Measurements from ENCODE around the gene MYO19.

MYO19 gene

GRCh38 chr17:36500745-36501225, 33.9 kb downstream of the MYO19 start:
- H3K9me3 ChIP-seq (ENCODE audit: control insufficient read depth, insufficient read depth, low read depth, low read length): no peaks in the 10 kb centered on the region
- peaks cover 59 to 95% of the 10 kb centered on the region in 2 experiments for H3K36me3 ChIP-seq (ENCODE audit: control insufficient read depth in 2 of 2, insufficient read depth in 1 of 2, low read length in 2 of 2)
- no peak for TF ChIP-seq ZBTB11 (tag by site-specific recombination; conservative IDR thresholded peaks at IDR 0.05; ENCODE audit: low read depth)
- TF ChIP-seq MZF1 (tag by site-specific recombination; IDR thresholded peaks at IDR 0.05; ENCODE audit: borderline replicate concordance): no peak
- no peak for TF ChIP-seq ZNF121 (tag by site-specific recombination; IDR thresholded peaks at IDR 0.05)
- TF ChIP-seq SCRT2 (tag by site-specific recombination; IDR thresholded peaks at IDR 0.05): no peak
- TF ChIP-seq ZNF521 (tag by site-specific recombination; IDR thresholded peaks at IDR 0.05): no peak
- no peak for TF ChIP-seq ZBTB21 (tag by site-specific recombination; IDR thresholded peaks at IDR 0.05)
- TF ChIP-seq ZBTB10 (tag by site-specific recombination; IDR thresholded peaks at IDR 0.05): no peak
- TF ChIP-seq MEIS1 (CRISPR knock-in tag; IDR thresholded peaks at IDR 0.05; ENCODE audit: borderline replicate concordance): no peak
- TF ChIP-seq ZBTB6 (tag by site-specific recombination; IDR thresholded peaks at IDR 0.05): no peak
- no peak for TF ChIP-seq ZNF362 (tag by site-specific recombination; IDR thresholded peaks at IDR 0.05)
- TF ChIP-seq ZNF621 (tag by site-specific recombination; IDR thresholded peaks at IDR 0.05): no peak
- TF ChIP-seq ZNF354C (tag by site-specific recombination; IDR thresholded peaks at IDR 0.05; ENCODE audit: borderline replicate concordance, low read depth): no peak
- no peak for TF ChIP-seq ZNF175 (tag by site-specific recombination; IDR thresholded peaks at IDR 0.05)
- TF ChIP-seq PBX3 (CRISPR knock-in tag; IDR thresholded peaks at IDR 0.05): no peak
- H3K27ac ChIP-seq (ENCODE audit: extremely low read depth, low read depth, low read length): no peak overlapping the region
- POLR2A ChIA-PET: interaction anchor here (0.7 to 1.0 kb wide), 2 partner anchors 16 to 103 kb away, joined by 4 read pairs; no protein-coding TSS in a partner anchor
- no peak overlapping the region for H3K4me3 ChIP-seq (ENCODE audit: low read depth, low read length)
- CTCF ChIA-PET: interaction anchor here (0.8 to 1.0 kb wide), 2 partner anchors 34 kb away, joined by 3 to 4 read pairs; partner anchors contain the start of genes MYO19 and PIGW
- H3K4me1 ChIP-seq (ENCODE audit: control insufficient read depth, insufficient read depth, low read length): no peaks in the 10 kb centered on the region

Measured in HEK293 (cell line).